Smooth muscle cell (in vitro differentiated cells): ENCODE data around the gene NMB. TPM values are rescaled to one million over a fixed set of nuclear protein-coding genes. Genes with fewer than 3 reads are reported as not detected.
"Not testable (repeated sequence)": the region's sequence is repeated elsewhere in the genome, so short reads cannot be mapped to it uniquely, and the experiment has no call there.

ENCODE experiments used
- DNase-seq: peaks from one replicate; lab custom pipeline; 2025; ENCODE audit not compliant: unreplicated experiment; lab: John Stamatoyannopoulos, UW
- H2AFZ ChIP-seq: fragments of 200-600 bp; sonication (generic); 2 replicates; pipeline ENCODE4 v1.6.0; 2016; ENCODE audit warnings: antibody characterized with exemption, low read depth, mild to moderate bottlenecking
- H3F3A ChIP-seq: fragments of 200-600 bp; sonication (generic); 2 replicates; pipeline ENCODE4 v1.6.0; 2017; ENCODE audit warnings: antibody characterized with exemption, low read depth
- H3K27ac ChIP-seq: fragments of 200-600 bp; sonication (generic); 2 replicates; pipeline ENCODE4 v1.5.1; 2016; ENCODE audit warnings: low read depth, mild to moderate bottlenecking
- H3K27me3 ChIP-seq: fragments of 200-600 bp; sonication (generic); 2 replicates; pipeline ENCODE4 v1.6.1; 2016; ENCODE audit warnings: low read depth, mild to moderate bottlenecking
- H3K36me3 ChIP-seq: fragments of 200-600 bp; sonication (generic); 2 replicates; pipeline ENCODE4 v1.5.1; 2016; ENCODE audit warnings: low read depth
- H3K4me1 ChIP-seq: fragments of 200-600 bp; sonication (generic); 2 replicates; pipeline ENCODE4 v1.5.1; 2016; ENCODE audit warnings: low read depth
- H3K4me2 ChIP-seq: fragments of 200-600 bp; sonication (generic); 2 replicates; pipeline ENCODE4 v1.6.0; 2016; ENCODE audit warnings: mild to moderate bottlenecking
- H3K4me3 ChIP-seq: fragments of 200-600 bp; sonication (generic); 2 replicates; pipeline ENCODE4 v1.5.1; 2016; ENCODE audit warnings: mild to moderate bottlenecking
- H3K79me2 ChIP-seq: fragments of 200-600 bp; sonication (generic); 2 replicates; pipeline ENCODE4 v1.6.0; 2016; ENCODE audit warnings: low read depth, mild to moderate bottlenecking
- H3K9ac ChIP-seq: fragments of 200-600 bp; sonication (generic); 2 replicates; pipeline ENCODE4 v1.6.0; 2016; ENCODE audit warnings: low read depth
- H3K9me3 ChIP-seq: fragments of 200-600 bp; sonication (generic); replicated peaks from 2 replicates; pipeline ENCODE4 v1.5.1; 2016; ENCODE audit warnings: low read depth
- H4K20me1 ChIP-seq: fragments of 200-600 bp; sonication (generic); 2 replicates; pipeline ENCODE4 v1.6.0; 2016; ENCODE audit warnings: low read depth
- CTCF ChIP-seq: fragments of 200-600 bp; sonication (generic); IDR thresholded peaks from 2 replicates; pipeline ENCODE4 v1.5.1; 2017; ENCODE audit warnings: borderline replicate concordance, mild to moderate bottlenecking, antibody characterized with exemption; ENCODE audit not compliant: insufficient read depth, poor library complexity, severe bottlenecking
- WGBS: methylation state at CpG from one replicate; pipeline ENCODE4 v1.1.7; 2016; ENCODE audit warnings: low lambda C conversion rate; 5-methylcytosine and 5-hydroxymethylcytosine counted together
- polyA plus RNA-seq: library from polyadenylated mRNA; unstranded; fragments of >200 nt; fragmentation: Nextera tagmentation; extraction: Ambion mirVana; gene quantifications from 2 replicates; pipeline ENCODE4 v1.2.1, GENCODE V29; 2016
- total RNA-seq: library from RNA; depleted of rRNA; stranded (reverse); fragments of >200 nt; gene quantifications from 2 replicates; pipeline ENCODE4 v1.2.3, GENCODE V29; 2014

The NMB gene
- total and polyA plus RNA-seq, 2 experiments from 2014 or later = 2.1 to 6.5 TPM

- Histone ChIP-seq H3K27ac (no peak overlapping the region), H3K4me1 (no peaks in the 10 kb centered on the region), H4K20me1 (peaks cover 7% of the 10 kb centered on the region), H3K36me3 (peaks cover 7% of the 10 kb centered on the region), H3K4me3 (no peak overlapping the region), H3K79me2 (peaks cover 3% of the 10 kb centered on the region), H3K4me2 (no peak overlapping the region), H2AFZ (no peak overlapping the region), H3F3A (peaks cover 12% of the 10 kb centered on the region), H3K27me3 (no peaks in the 10 kb centered on the region), H3K9me3 (no peaks in the 10 kb centered on the region), H3K9ac (no peak overlapping the region)
- no peak for TF ChIP-seq CTCF
- no peak for DNase-seq
- 97% methylated on average over 10 of the region's 10 CpGs for WGBS
Measured at GRCh38 chr15:84645997-84646396, 12.0 kb downstream of the NMB start.

DNA sequence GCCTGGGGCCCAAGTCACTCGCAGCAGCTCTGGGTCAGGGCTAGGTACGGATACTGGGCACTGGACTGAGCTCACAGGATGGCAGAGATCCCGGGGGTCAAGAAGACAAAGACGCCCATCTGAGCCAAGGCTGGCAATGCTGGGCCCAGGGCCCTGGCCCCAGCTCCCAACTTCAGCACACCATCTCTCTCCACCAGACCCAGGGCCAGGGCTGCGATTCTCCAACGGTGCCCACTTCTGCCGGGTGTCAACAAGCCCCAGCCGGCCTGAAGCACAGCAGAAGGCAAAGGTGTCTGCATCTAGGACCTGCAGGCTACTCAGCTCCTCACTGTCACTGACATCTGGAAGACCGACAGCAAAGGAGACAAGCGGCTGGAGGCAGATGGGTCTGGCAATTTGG, 12.5 kb downstream of the NMB start:
- no peaks in the 10 kb centered on the region for H3K9me3 ChIP-seq
- H4K20me1 ChIP-seq = peaks cover 11% of the 10 kb centered on the region
- H3K27me3 ChIP-seq = no peaks in the 10 kb centered on the region
- peaks cover 7% of the 10 kb centered on the region for H3K36me3 ChIP-seq
- no peak overlapping the region for H3K4me2 ChIP-seq
- WGBS = 92% methylated on average over 10 of the region's 10 CpGs
- H3K4me3 ChIP-seq = no peak overlapping the region
- no peak overlapping the region for H2AFZ ChIP-seq
- no peak for TF ChIP-seq CTCF
- no peaks in the 10 kb centered on the region for H3K4me1 ChIP-seq
- no peak overlapping the region for H3K27ac ChIP-seq
- H3K79me2 ChIP-seq = peaks cover 3% of the 10 kb centered on the region
- peaks cover 14% of the 10 kb centered on the region for H3F3A ChIP-seq
- H3K9ac ChIP-seq = no peak overlapping the region
- no peak for DNase-seq

GRCh38 chr15:84643838-84644237, 14.2 kb downstream of the NMB start:
- Histone ChIP-seq H3F3A (peaks cover 14% of the 10 kb centered on the region), H3K9ac (no peak overlapping the region), H4K20me1 (peaks cover 11% of the 10 kb centered on the region), H3K27me3 (no peaks in the 10 kb centered on the region), H3K4me2 (no peak overlapping the region), H2AFZ (no peak overlapping the region), H3K4me3 (no peak overlapping the region), H3K79me2 (no peaks in the 10 kb centered on the region), H3K4me1 (no peaks in the 10 kb centered on the region), H3K36me3 (peaks cover 11% of the 10 kb centered on the region), H3K9me3 (no peaks in the 10 kb centered on the region), H3K27ac (no peak overlapping the region)
- no peak for DNase-seq
- 97% methylated on average over 6 of the region's 6 CpGs for WGBS
- TF ChIP-seq CTCF = no peak

- not testable (repeated sequence) for H3K27me3 ChIP-seq, H2AFZ ChIP-seq, H3K79me2 ChIP-seq, H3K36me3 ChIP-seq, H3K27ac ChIP-seq, H3K9me3 ChIP-seq, H3K4me1 ChIP-seq, H3K4me2 ChIP-seq, H3K9ac ChIP-seq, H3K4me3 ChIP-seq, DNase-seq
- Histone ChIP-seq H3F3A (peaks cover 14% of the 10 kb centered on the region), H4K20me1 (peaks cover 15% of the 10 kb centered on the region)
- 50% methylated on average over 2 of the region's 2 CpGs for WGBS
Measured at GRCh38 chr15:84642640-84643039, 15.4 kb downstream of the NMB start.

GRCh38 chr15:84641871-84642270, 16.1 kb downstream of the NMB start:
- not testable (repeated sequence) for H3K4me3 ChIP-seq, H3K9ac ChIP-seq, H3K27me3 ChIP-seq, H3K4me2 ChIP-seq, H3K9me3 ChIP-seq, H2AFZ ChIP-seq, H3K36me3 ChIP-seq, H3K4me1 ChIP-seq, H3K79me2 ChIP-seq, H3K27ac ChIP-seq, DNase-seq
- WGBS = 99% methylated on average over 9 of the region's 9 CpGs
- Histone ChIP-seq H3F3A (peaks cover 14% of the 10 kb centered on the region), H4K20me1 (peaks cover 10% of the 10 kb centered on the region)
